Chondrocyte (in vitro differentiated cells): ENCODE measurements around the gene IGSF11. TPM values are rescaled to one million over a fixed set of nuclear protein-coding genes. Genes with fewer than 3 reads are reported as not detected.

Experiments
- DNase-seq: peaks from one replicate; pipeline ENCODE4 v3.0.0; 2021; ENCODE audit warnings: mixed read lengths, low spot score
- H3K27ac Mint-ChIP-seq: one replicate; pipeline ENCODE4 v1.8.0; 2021; ENCODE audit warnings: mild to moderate bottlenecking, moderate library complexity, mixed read lengths; ENCODE audit not compliant: unreplicated experiment
- H3K27me3 Mint-ChIP-seq: 2 replicates; pipeline ENCODE4 v1.8.0; 2021; ENCODE audit warnings: low read depth, mixed read lengths
- H3K36me3 Mint-ChIP-seq: 2 replicates; pipeline ENCODE4 v1.8.0; 2021; ENCODE audit warnings: low read depth, mixed read lengths
- H3K4me1 Mint-ChIP-seq: 2 replicates; pipeline ENCODE4 v1.8.0; 2021; ENCODE audit warnings: low read depth, mild to moderate bottlenecking, mixed read lengths
- H3K4me3 Mint-ChIP-seq: one replicate; pipeline ENCODE4 v1.8.0; 2021; ENCODE audit warnings: mild to moderate bottlenecking, moderate library complexity, mixed read lengths; ENCODE audit not compliant: unreplicated experiment
- H3K9me3 Mint-ChIP-seq: 2 replicates; pipeline ENCODE4 v1.8.0; 2021; ENCODE audit warnings: low read depth, mixed read lengths
- CTCF ChIP-seq: fragments of 200-600 bp; sonication (generic); IDR thresholded peaks from 2 replicates; pipeline ENCODE4 v1.5.0; 2021; ENCODE audit warnings: antibody characterized with exemption, mild to moderate bottlenecking, moderate library complexity
- total RNA-seq: library from RNA; stranded (reverse); gene quantifications from 3 replicates; pipeline ENCODE4 v1.2.1, GENCODE V29; 2021

Gene IGSF11
- total RNA-seq, 1 donor from 2014 or later = not detected

DNA sequence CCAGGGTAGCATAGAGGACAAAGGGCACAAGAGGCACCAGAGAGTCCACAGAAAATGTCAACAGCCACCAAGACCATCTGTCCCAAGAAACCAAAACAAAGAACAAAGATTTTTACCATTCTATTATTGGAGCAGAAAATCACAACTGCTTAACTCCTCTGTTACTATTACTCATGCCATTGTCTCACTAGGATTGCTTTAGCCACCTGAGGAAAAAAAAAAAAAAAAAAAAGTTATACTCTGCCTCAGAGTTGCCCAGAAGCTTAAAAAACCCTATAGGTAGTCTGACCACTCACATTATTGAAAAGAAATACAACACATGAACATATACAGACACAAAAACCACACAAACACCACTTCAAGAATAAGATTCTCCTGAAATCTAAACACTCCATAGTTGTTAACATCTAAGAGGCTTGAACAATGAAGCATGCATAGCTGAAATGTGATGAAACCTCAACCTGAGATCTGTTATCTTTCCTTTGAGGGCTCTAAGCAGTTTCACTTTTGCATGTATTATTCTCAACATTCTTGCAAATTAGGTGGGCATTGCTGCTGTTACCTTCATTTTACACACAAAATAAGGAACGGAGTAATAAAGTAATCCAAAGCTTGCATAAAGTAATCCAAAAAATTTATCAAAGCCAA lies 85.4 kb downstream of the IGSF11 start:
- no peak for TF ChIP-seq CTCF
- H3K9me3 Mint-ChIP-seq = peaks cover 10% of the 10 kb centered on the region
- no peaks in the 10 kb centered on the region for H3K27me3 Mint-ChIP-seq
- H3K4me1 Mint-ChIP-seq = no peaks in the 10 kb centered on the region
- no peak for DNase-seq
- H3K4me3 Mint-ChIP-seq = no peak overlapping the region
- H3K27ac Mint-ChIP-seq = no peak overlapping the region
- no peaks in the 10 kb centered on the region for H3K36me3 Mint-ChIP-seq

- H3K36me3 Mint-ChIP-seq = no peaks in the 10 kb centered on the region
- H3K4me3 Mint-ChIP-seq = no peak overlapping the region
- H3K27me3 Mint-ChIP-seq = no peaks in the 10 kb centered on the region
- DNase-seq = no peak
- H3K27ac Mint-ChIP-seq = no peak overlapping the region
- H3K4me1 Mint-ChIP-seq = no peaks in the 10 kb centered on the region
- no peak for TF ChIP-seq CTCF
- H3K9me3 Mint-ChIP-seq = peaks cover 2% of the 10 kb centered on the region
These were observed 86.5 kb downstream of the IGSF11 start for GRCh38 chr3:118948146-118948545.

DNA sequence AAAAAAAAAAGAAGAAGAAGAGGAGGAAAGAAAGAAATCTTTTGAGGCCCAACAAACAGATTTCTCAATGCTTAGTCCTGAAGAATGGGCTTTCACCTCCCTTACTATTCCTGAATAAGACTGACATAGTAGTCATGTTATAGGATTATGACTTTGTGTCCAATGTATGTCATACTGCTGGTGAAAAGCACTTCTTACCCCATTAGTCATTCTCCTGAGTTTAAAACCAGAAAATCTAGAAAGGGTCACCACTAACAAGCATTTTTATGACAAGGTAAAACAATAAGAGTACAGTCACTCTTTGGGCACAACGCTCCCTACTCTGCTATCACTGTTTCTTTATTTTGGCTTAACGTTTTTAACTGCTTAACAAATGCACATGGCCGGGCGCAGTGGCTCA lies 88.2 kb downstream of the IGSF11 start:
- no peaks in the 10 kb centered on the region for H3K4me1 Mint-ChIP-seq
- no peak for DNase-seq
- H3K27me3 Mint-ChIP-seq = no peaks in the 10 kb centered on the region
- H3K36me3 Mint-ChIP-seq = no peaks in the 10 kb centered on the region
- no peaks in the 10 kb centered on the region for H3K9me3 Mint-ChIP-seq
- TF ChIP-seq CTCF = no peak
- no peak overlapping the region for H3K4me3 Mint-ChIP-seq
- H3K27ac Mint-ChIP-seq = no peak overlapping the region

- Mint-ChIP-seq H3K36me3 (no peaks in the 10 kb centered on the region), H3K9me3 (no peaks in the 10 kb centered on the region), H3K4me1 (no peaks in the 10 kb centered on the region), H3K27ac (no peak overlapping the region), H3K4me3 (no peak overlapping the region), H3K27me3 (no peaks in the 10 kb centered on the region)
- no peak for TF ChIP-seq CTCF
- DNase-seq = no peak
These were observed 88.8 kb downstream of the IGSF11 start for GRCh38 chr3:118945834-118946233.

DNA sequence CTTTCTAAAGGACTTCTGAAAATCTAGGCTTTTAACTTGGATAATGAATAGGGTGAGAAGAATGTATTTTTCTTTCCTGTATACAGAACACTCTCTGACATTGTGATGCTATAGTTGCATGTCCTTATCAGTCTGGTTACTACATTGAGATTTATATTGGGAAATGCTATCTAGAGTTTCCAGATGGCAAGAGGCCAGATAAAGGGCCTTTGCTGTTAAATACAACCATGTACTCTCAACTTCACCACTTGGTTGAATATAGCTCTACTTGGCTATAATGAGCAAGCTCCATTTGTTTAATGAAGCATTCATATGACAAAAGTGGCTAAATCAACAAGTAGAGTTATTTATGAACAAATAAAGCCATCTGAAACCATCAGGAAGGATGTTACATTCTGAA lies 91.0 kb downstream of the IGSF11 start:
- no peaks in the 10 kb centered on the region for H3K36me3 Mint-ChIP-seq
- H3K27ac Mint-ChIP-seq = no peak overlapping the region
- no peaks in the 10 kb centered on the region for H3K4me1 Mint-ChIP-seq
- H3K4me3 Mint-ChIP-seq = no peak overlapping the region
- peaks cover 7% of the 10 kb centered on the region for H3K9me3 Mint-ChIP-seq
- no peaks in the 10 kb centered on the region for H3K27me3 Mint-ChIP-seq
- no peak for TF ChIP-seq CTCF
- no peak for DNase-seq
